IMR-90 (cell line): ENCODE measurements around the gene SRPK2. TPM values are rescaled to one million over a fixed set of nuclear protein-coding genes. Genes with fewer than 3 reads are reported as not detected.
A peak's percentile ranks its signal among the peaks of the same experiment; 100 is the strongest.

ENCODE experiments used
- ATAC-seq: fragments of 200-7000 bp; cut with Tn5 transposase; 2 replicates; pipeline ENCODE4 v1.9.1; 2020; ENCODE audit warnings: low read depth, mild to moderate bottlenecking, moderate library complexity
- BruUV-seq: library from RNA; stranded (reverse); fragments of 400-500 nt; replicated peaks from 2 replicates; lab custom pipeline; 2021; lab: Mats Ljungman, UMichigan
- CTCF ChIA-PET: fragments of 300-600 bp; formaldehyde crosslinking; extraction: SDS; loops from one replicate; lab custom pipeline; 2021; ENCODE audit warnings: antibody characterized with exemption; lab: Yijun Ruan, JAX
- POLR2A ChIA-PET: fragments of 300-600 bp; sonication (Branson Sonifier 250); formaldehyde crosslinking; loops from one replicate; lab custom pipeline; 2022; ENCODE audit warnings: antibody characterized with exemption; ENCODE audit not compliant: unreplicated experiment; lab: Charles Lee
- DNase-seq: peaks from one replicate; pipeline ENCODE4 v3.0.0; 2013
- H2AFZ ChIP-seq: replicated peaks from 2 replicates; pipeline ENCODE3; 2013; ENCODE audit warnings: low read length, mild to moderate bottlenecking; ENCODE audit not compliant: poor library complexity
- H2AK5ac ChIP-seq: 2 replicates; pipeline ENCODE4 v1.6.1; 2013; ENCODE audit warnings: low read depth, low read length, inconsistent platforms
- H2AK9ac ChIP-seq: replicated peaks from 2 replicates; pipeline ENCODE3; 2013; ENCODE audit warnings: mild to moderate bottlenecking, low read depth, low read length, moderate library complexity; ENCODE audit not compliant: poor library complexity
- H2BK120ac ChIP-seq: 2 replicates; pipeline ENCODE4 v1.6.1; 2013; ENCODE audit warnings: low read depth, low read length, inconsistent platforms
- H2BK15ac ChIP-seq: 3 replicates; pipeline ENCODE4 v1.6.1; 2013; ENCODE audit warnings: low read depth, low read length, inconsistent platforms
- H2BK20ac ChIP-seq: 2 replicates; pipeline ENCODE4 v1.6.1; 2013; ENCODE audit warnings: low read depth, mild to moderate bottlenecking, inconsistent platforms, low read length, moderate library complexity
- H2BK5ac ChIP-seq: 2 replicates; pipeline ENCODE4 v1.6.1; 2013; ENCODE audit warnings: mild to moderate bottlenecking, low read depth, low read length, inconsistent platforms; ENCODE audit not compliant: poor library complexity, severe bottlenecking
- H3K14ac ChIP-seq: replicated peaks from 2 replicates; pipeline ENCODE4 v1.6.1; 2013; ENCODE audit warnings: low read depth, low read length, inconsistent platforms
- H3K18ac ChIP-seq: 2 replicates; pipeline ENCODE4 v1.6.1; 2013; ENCODE audit warnings: low read depth, low read length, control low read depth
- H3K23ac ChIP-seq: 2 replicates; pipeline ENCODE4 v1.6.1; 2013; ENCODE audit warnings: low read depth, low read length, inconsistent platforms
- H3K27ac ChIP-seq: 2 replicates; pipeline ENCODE4 v1.5.1; 2013; ENCODE audit warnings: mild to moderate bottlenecking, control low read depth, low read length; ENCODE audit not compliant: insufficient read depth
- H3K27me3 ChIP-seq: 2 replicates; pipeline ENCODE4 v1.6.1; 2013; ENCODE audit warnings: low read length; ENCODE audit not compliant: control insufficient read depth, insufficient read depth
- H3K36me3 ChIP-seq: 2 replicates; pipeline ENCODE4 v1.6.1; 2013; ENCODE audit warnings: low read length, mixed read lengths; ENCODE audit not compliant: control insufficient read depth, insufficient read depth
- H3K4ac ChIP-seq: 2 replicates; pipeline ENCODE4 v1.6.1; 2013; ENCODE audit warnings: low read depth, low read length, inconsistent platforms
- H3K4me1 ChIP-seq: 2 replicates; pipeline ENCODE4 v1.6.1; 2013; ENCODE audit warnings: low read length, mixed read lengths; ENCODE audit not compliant: control insufficient read depth, insufficient read depth
- H3K4me2 ChIP-seq: 2 replicates; pipeline ENCODE4 v1.6.1; 2013; ENCODE audit warnings: low read depth, mild to moderate bottlenecking, control low read depth, low read length, moderate library complexity
- H3K4me3 ChIP-seq: 2 replicates; pipeline ENCODE4 v1.5.1; 2013; ENCODE audit warnings: low read depth, mild to moderate bottlenecking, control low read depth, low read length, moderate library complexity; ENCODE audit not compliant: insufficient read depth
- H3K56ac ChIP-seq: 2 replicates; pipeline ENCODE4 v1.6.1; 2013; ENCODE audit warnings: low read length, inconsistent platforms; ENCODE audit not compliant: insufficient read depth; ENCODE audit errors: extremely low read depth
- H3K79me1 ChIP-seq, 2 experiments: 2 replicates each; pipeline ENCODE4 v1.6.1; 2013; ENCODE audit warnings: low read length in 2 of 2, inconsistent platforms in 1 of 2, low read depth in 1 of 2
- H3K9ac ChIP-seq: 2 replicates; pipeline ENCODE4 v1.6.1; 2013; ENCODE audit warnings: low read depth, low read length, control low read depth
- H3K9me1 ChIP-seq: 2 replicates; pipeline ENCODE4 v1.6.1; 2013; ENCODE audit warnings: low read length, inconsistent platforms; ENCODE audit not compliant: insufficient read depth
- H3K9me3 ChIP-seq: 2 replicates; pipeline ENCODE4 v1.6.1; 2013; ENCODE audit warnings: low read length; ENCODE audit not compliant: control insufficient read depth, insufficient read depth
- H4K20me1 ChIP-seq: 2 replicates; pipeline ENCODE4 v1.6.1; 2013; ENCODE audit warnings: low read length, inconsistent platforms; ENCODE audit not compliant: insufficient read depth
- H4K5ac ChIP-seq: 2 replicates; pipeline ENCODE4 v1.6.1; 2013; ENCODE audit warnings: mild to moderate bottlenecking, low read depth, low read length, control low read depth
- H4K8ac ChIP-seq, 2 experiments: 2 replicates each; pipeline ENCODE4 v1.6.1; 2013; ENCODE audit warnings: low read depth in 2 of 2, low read length in 2 of 2, control low read depth in 1 of 2, inconsistent platforms in 1 of 2
- H4K91ac ChIP-seq: 2 replicates; pipeline ENCODE4 v1.6.1; 2013; ENCODE audit warnings: low read depth, low read length, inconsistent platforms; ENCODE audit not compliant: insufficient read depth
- BHLHE40 ChIP-seq: fragments of 150-350 bp; IDR thresholded peaks from 2 replicates; pipeline ENCODE4 v1.6.1; 2016; ENCODE audit warnings: mild to moderate bottlenecking, low read depth, low read length
- CEBPB ChIP-seq: IDR thresholded peaks from 2 replicates; pipeline ENCODE4 v1.6.1; 2012; ENCODE audit warnings: low read depth, low read length, improper control_type of control experiment
- CHD1 ChIP-seq: IDR thresholded peaks from 2 replicates; pipeline ENCODE4 v1.6.1; 2012; ENCODE audit warnings: low read depth, low read length, improper control_type of control experiment
- FOS ChIP-seq: fragments of 150-350 bp; IDR thresholded peaks from 2 replicates; pipeline ENCODE4 v1.6.1; 2016; ENCODE audit warnings: low read depth, low read length
- MAFK ChIP-seq: IDR thresholded peaks from 2 replicates; pipeline ENCODE4 v1.6.1; 2012; ENCODE audit warnings: low read depth, low read length, improper control_type of control experiment
- MAZ ChIP-seq: IDR thresholded peaks from 2 replicates; pipeline ENCODE4 v1.6.1; 2012; ENCODE audit warnings: low read depth, mild to moderate bottlenecking, low read length, improper control_type of control experiment, moderate library complexity, borderline replicate concordance
- MXI1 ChIP-seq: IDR thresholded peaks from 2 replicates; pipeline ENCODE4 v1.6.1; 2012; ENCODE audit warnings: low read depth, mild to moderate bottlenecking, low read length, moderate library complexity, borderline replicate concordance
- NFE2L2 ChIP-seq: fragments of 150-350 bp; IDR thresholded peaks from 2 replicates; pipeline ENCODE4 v1.6.1; 2016; ENCODE audit warnings: low read depth, mild to moderate bottlenecking, low read length
- POLR2A ChIP-seq: IDR thresholded peaks from 2 replicates; pipeline ENCODE4 v1.6.1; 2012; ENCODE audit warnings: mild to moderate bottlenecking, low read depth, low read length
- RAD21 ChIP-seq: IDR thresholded peaks from 2 replicates; pipeline ENCODE4 v1.6.1; 2012; ENCODE audit warnings: low read length, improper control_type of control experiment
- RCOR1 ChIP-seq: IDR thresholded peaks from 2 replicates; pipeline ENCODE4 v1.6.1; 2012; ENCODE audit warnings: mild to moderate bottlenecking, low read length, improper control_type of control experiment; ENCODE audit not compliant: insufficient replicate concordance
- RFX5 ChIP-seq: IDR thresholded peaks from 2 replicates; pipeline ENCODE4 v1.8.0; 2012; ENCODE audit warnings: low read depth, mild to moderate bottlenecking, low read length, moderate library complexity
- SMC3 ChIP-seq: fragments of 150-350 bp; IDR thresholded peaks from 2 replicates; pipeline ENCODE4 v1.6.1; 2016; ENCODE audit warnings: low read depth, mild to moderate bottlenecking, antibody characterized with exemption, low read length, moderate library complexity
- WGBS, 2 experiments: methylation state at CpG; one replicate each; pipeline versions ENCODE4 v1.1.5 to v1.1.7; 2013; ENCODE audit warnings: missing lambda C conversion rate in 2 of 2; ENCODE audit not compliant: insufficient read length in 1 of 2; ENCODE audit errors: extremely low coverage in 2 of 2; 5-methylcytosine and 5-hydroxymethylcytosine counted together
- dilution Hi-C: fragments of 300-500 bp; cut with HindIII; formaldehyde crosslinking; loops from one replicate; pipeline ENCODE4 v1.14.3; 2018; ENCODE audit warnings: low sequenced_read_pairs; ENCODE audit not compliant: unreplicated experiment
- in situ Hi-C: fragments of 300-500 bp; cut with MboI; formaldehyde crosslinking; loops from 3 replicates; pipeline ENCODE4 v1.14.3; 2019; ENCODE audit warnings: low sequenced_read_pairs, inconsistent platforms, mixed read lengths
- intact Hi-C: fragments of 100-400 bp; cut with micrococcal nuclease; formaldehyde crosslinking; loops from 2 replicates; pipeline ENCODE4 v1.10.0; 2022
- polyA plus RNA-seq, 3 experiments: library from polyadenylated mRNA; depleted of rRNA; stranded (reverse); fragments of >200 nt; gene quantifications; 2 replicates each; pipeline ENCODE4 v1.2.3, GENCODE V29; 2012; ENCODE audit warnings: low replicate concordance in 1 of 3
- total RNA-seq: library from RNA; depleted of rRNA; stranded (reverse); fragments of >200 nt; gene quantifications from 2 replicates; pipeline ENCODE4 v1.2.3, GENCODE V29; 2012
- TF ChIP-seq, protein P1 (sequence below): conservative IDR thresholded peaks from 2 replicates; pipeline ENCODE4 v1.5.1; 2012; ENCODE audit warnings: mild to moderate bottlenecking, low read depth, low read length, improper control_type of control experiment
- TF ChIP-seq, protein P2 (sequence below): fragments of 150-350 bp; IDR thresholded peaks from 2 replicates; pipeline ENCODE4 v1.6.1; 2016; ENCODE audit warnings: low read depth, mild to moderate bottlenecking, low read length, moderate library complexity, borderline replicate concordance

The SRPK2 gene
- total and polyA plus RNA-seq, 2 of the 4 experiments (the other 2 are of a cell fraction) = 13.2 to 33.0 TPM

DNA sequence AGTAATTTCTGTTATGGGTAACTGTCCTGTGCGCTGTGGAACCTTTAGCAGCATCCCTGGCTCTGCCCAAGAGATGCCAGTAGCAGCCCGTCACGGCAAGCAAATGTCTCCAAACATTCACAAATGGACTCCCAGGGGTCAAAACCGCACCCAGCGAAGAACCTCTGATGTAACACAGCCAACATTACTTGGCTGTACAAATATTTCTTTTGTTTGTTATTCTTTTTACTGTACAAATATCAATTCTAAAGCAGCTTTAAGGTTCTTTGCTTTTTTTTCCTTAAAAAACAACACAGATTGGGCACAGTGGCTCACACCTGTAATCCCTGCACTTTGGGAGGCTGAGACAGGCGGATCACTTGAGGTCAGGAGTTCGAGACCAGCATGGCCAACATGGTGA is 192.2 kb downstream of the SRPK2 start:
- H3K4ac ChIP-seq = no peak overlapping the region
- no peak overlapping the region for H4K5ac ChIP-seq
- peaks cover 14% of the 10 kb centered on the region for H3K9me1 ChIP-seq
- no peak overlapping the region for H3K4me3 ChIP-seq
- H3K4me2 ChIP-seq = no peak overlapping the region
- no TSS peak for BruUV-seq
- no peak overlapping the region for H2BK15ac ChIP-seq
- H2BK120ac ChIP-seq = no peak overlapping the region
- ATAC-seq = no peak; the same call in 1 of the 2 replicates
- peak; percentile 22 for DNase-seq
- no CpG with 5 or more reads among the region's 7 CpGs for WGBS, 2 experiments
- no peak overlapping the region for H2AK5ac ChIP-seq
- peaks cover 27 to 51% of the 10 kb centered on the region in 2 experiments; a peak in 3 of 4 replicates for H3K79me1 ChIP-seq
- in situ Hi-C loops (no loop called here), intact Hi-C loops (no loop called here), dilution Hi-C loops (no loop called here)
- no peak overlapping the region for H2BK20ac ChIP-seq
- H4K20me1 ChIP-seq = peaks cover 44% of the 10 kb centered on the region
- H4K8ac ChIP-seq = no peak overlapping the region
- H3K23ac ChIP-seq = no peak overlapping the region
- TF ChIP-seq RAD21 (no peak), POLR2A (no peak), FOS (no peak), MXI1 (no peak), BHLHE40 (no peak), CEBPB (no peak), SMC3 (no peak), MAZ (no peak), RCOR1 (no peak), MAFK (no peak), RFX5 (no peak), NFE2L2 (no peak), CHD1 (no peak)
- TF ChIP-seq, protein P1, sequence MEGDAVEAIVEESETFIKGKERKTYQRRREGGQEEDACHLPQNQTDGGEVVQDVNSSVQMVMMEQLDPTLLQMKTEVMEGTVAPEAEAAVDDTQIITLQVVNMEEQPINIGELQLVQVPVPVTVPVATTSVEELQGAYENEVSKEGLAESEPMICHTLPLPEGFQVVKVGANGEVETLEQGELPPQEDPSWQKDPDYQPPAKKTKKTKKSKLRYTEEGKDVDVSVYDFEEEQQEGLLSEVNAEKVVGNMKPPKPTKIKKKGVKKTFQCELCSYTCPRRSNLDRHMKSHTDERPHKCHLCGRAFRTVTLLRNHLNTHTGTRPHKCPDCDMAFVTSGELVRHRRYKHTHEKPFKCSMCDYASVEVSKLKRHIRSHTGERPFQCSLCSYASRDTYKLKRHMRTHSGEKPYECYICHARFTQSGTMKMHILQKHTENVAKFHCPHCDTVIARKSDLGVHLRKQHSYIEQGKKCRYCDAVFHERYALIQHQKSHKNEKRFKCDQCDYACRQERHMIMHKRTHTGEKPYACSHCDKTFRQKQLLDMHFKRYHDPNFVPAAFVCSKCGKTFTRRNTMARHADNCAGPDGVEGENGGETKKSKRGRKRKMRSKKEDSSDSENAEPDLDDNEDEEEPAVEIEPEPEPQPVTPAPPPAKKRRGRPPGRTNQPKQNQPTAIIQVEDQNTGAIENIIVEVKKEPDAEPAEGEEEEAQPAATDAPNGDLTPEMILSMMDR = no peak
- TF ChIP-seq, protein P2, sequence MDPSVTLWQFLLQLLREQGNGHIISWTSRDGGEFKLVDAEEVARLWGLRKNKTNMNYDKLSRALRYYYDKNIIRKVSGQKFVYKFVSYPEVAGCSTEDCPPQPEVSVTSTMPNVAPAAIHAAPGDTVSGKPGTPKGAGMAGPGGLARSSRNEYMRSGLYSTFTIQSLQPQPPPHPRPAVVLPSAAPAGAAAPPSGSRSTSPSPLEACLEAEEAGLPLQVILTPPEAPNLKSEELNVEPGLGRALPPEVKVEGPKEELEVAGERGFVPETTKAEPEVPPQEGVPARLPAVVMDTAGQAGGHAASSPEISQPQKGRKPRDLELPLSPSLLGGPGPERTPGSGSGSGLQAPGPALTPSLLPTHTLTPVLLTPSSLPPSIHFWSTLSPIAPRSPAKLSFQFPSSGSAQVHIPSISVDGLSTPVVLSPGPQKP = no peak
- H4K91ac ChIP-seq = no peak overlapping the region
- H2BK5ac ChIP-seq = no peak overlapping the region
- no peak overlapping the region for H3K14ac ChIP-seq
- no peaks in the 10 kb centered on the region for H3K9me3 ChIP-seq
- H3K18ac ChIP-seq = no peak overlapping the region
- H2AK9ac ChIP-seq = no peak overlapping the region
- no peak overlapping the region for H3K9ac ChIP-seq
- ChIA-PET POLR2A (no interaction called here), CTCF (no interaction called here)
- no peak overlapping the region for H3K56ac ChIP-seq
- H3K36me3 ChIP-seq = no peaks in the 10 kb centered on the region
- H3K4me1 ChIP-seq = peaks cover 6% of the 10 kb centered on the region
- no peak overlapping the region for H2AFZ ChIP-seq
- no peak overlapping the region for H3K27ac ChIP-seq
- no peaks in the 10 kb centered on the region for H3K27me3 ChIP-seq
